ENCODE data around the gene PIK3AP1. TPM values are rescaled to one million over a fixed set of nuclear protein-coding genes. Genes with fewer than 3 reads are reported as not detected.
"Not testable (repeated sequence)": the region's sequence is repeated elsewhere in the genome, so short reads cannot be mapped to it uniquely, and the experiment has no call there.

The PIK3AP1 gene
- total and polyA plus RNA-seq, 2 of the 13 experiments (the other 11 are each of a cell fraction or from before 2014, with no cell fraction given) = 3.6 to 13.8 TPM

GRCh38 chr10:96737307-96737902 is 17.1 kb upstream of the PIK3AP1 start:
- in situ Hi-C loops (cut with HindIII; ENCODE audit: extremely low pct_ligation_motif_present, low pct_unique_long_range_greater_than_20kb); H3K4me1 ChIP-seq (ENCODE audit: insufficient read depth, low read length); FAIRE-seq; DNase-seq (ENCODE audit: low spot score); H3K79me2 ChIP-seq (ENCODE audit: insufficient read depth, low read length); H4K20me1 ChIP-seq (ENCODE audit: insufficient read depth, low read length); H3K4me3 ChIP-seq (replicated peaks in 1 of 3; ENCODE audit: insufficient read depth in 1 of 3, low read depth in 2 of 3, low read length in 3 of 3); intact Hi-C loops (cut with micrococcal nuclease; ENCODE audit: unreplicated experiment); H2AFZ ChIP-seq (ENCODE audit: low read length); H3K9ac ChIP-seq (ENCODE audit: insufficient read depth, low read depth, low read length); H3K9me3 ChIP-seq (ENCODE audit: low read length); H3K36me3 ChIP-seq (replicated peaks in 1 of 2; ENCODE audit: control insufficient read depth in 1 of 2, insufficient read depth in 2 of 2, low read length in 2 of 2); H3K4me2 ChIP-seq (ENCODE audit: low read depth, low read length); BruUV-seq (replicated peaks); H3K27me3 ChIP-seq (ENCODE audit: control insufficient read depth in 1 of 2, insufficient read depth in 2 of 2, low read length in 2 of 2); ATAC-seq; POLR2A ChIA-PET; CTCF ChIA-PET (ENCODE audit: low intra/inter-chr PET ratio, low total read pairs); H3K27ac ChIP-seq (ENCODE audit: extremely low read length, insufficient read depth, low read length): not testable (repeated sequence)
- 93% methylated on average over 1 of the region's 1 CpG for WGBS (ENCODE audit: low lambda C conversion rate)

- H3K9me3 ChIP-seq (ENCODE audit: low read length) = no peaks in the 10 kb centered on the region
- H2AFZ ChIP-seq (ENCODE audit: low read length) = no peak overlapping the region
- DNase-seq (ENCODE audit: low spot score) (no peak), FAIRE-seq (no peak), ATAC-seq (no peak)
- H3K4me2 ChIP-seq (ENCODE audit: low read depth, low read length) = no peak overlapping the region
- in situ Hi-C loops (cut with HindIII; ENCODE audit: extremely low pct_ligation_motif_present, low pct_unique_long_range_greater_than_20kb) (no loop called here), intact Hi-C loops (cut with micrococcal nuclease; ENCODE audit: unreplicated experiment) (no loop called here)
- no peaks in the 10 kb centered on the region for H3K79me2 ChIP-seq (ENCODE audit: insufficient read depth, low read length)
- no TSS peak for BruUV-seq (replicated peaks)
- peaks cover 2 to 14% of the 10 kb centered on the region in 2 experiments; a peak in 3 of 5 replicates for H3K27me3 ChIP-seq (ENCODE audit: control insufficient read depth in 1 of 2, insufficient read depth in 2 of 2, low read length in 2 of 2)
- CTCF ChIA-PET (ENCODE audit: low intra/inter-chr PET ratio, low total read pairs) = no interaction called here
- H3K27ac ChIP-seq (ENCODE audit: extremely low read length, insufficient read depth, low read length) = no peak overlapping the region
- no peak overlapping the region for H3K4me3 ChIP-seq (replicated peaks in 1 of 3; ENCODE audit: insufficient read depth in 1 of 3, low read depth in 2 of 3, low read length in 3 of 3)
- POLR2A ChIA-PET = no interaction called here
- TF ChIP-seq MNT (IDR thresholded peaks at IDR 0.05) (0 out of 2 replicates have a peak, but pooled peaks have one; percentile 22), FOSL1 (CRISPR knock-in tag; IDR thresholded peaks at IDR 0.05; ENCODE audit: borderline replicate concordance) (no peak), NCOA5 (CRISPR knock-in tag; IDR thresholded peaks at IDR 0.05) (no peak), MAF1 (CRISPR knock-in tag; IDR thresholded peaks at IDR 0.05; ENCODE audit: borderline replicate concordance) (no peak), BRF2 (CRISPR knock-in tag; IDR thresholded peaks at IDR 0.05) (no peak), ZNF557 (CRISPR knock-in tag; IDR thresholded peaks at IDR 0.05) (no peak), TCF7L2 (IDR thresholded peaks at IDR 0.05; ENCODE audit: low read depth, low read length) (no peak), ELF3 (CRISPR knock-in tag; IDR thresholded peaks at IDR 0.05) (no peak), SALL1 (CRISPR knock-in tag; IDR thresholded peaks at IDR 0.05) (no peak)
- 36% methylated on average over 6 of the region's 6 CpGs for WGBS (ENCODE audit: low lambda C conversion rate)
- H4K20me1 ChIP-seq (ENCODE audit: insufficient read depth, low read length) = no peaks in the 10 kb centered on the region
- peaks cover 26% of the 10 kb centered on the region for H3K4me1 ChIP-seq (ENCODE audit: insufficient read depth, low read length)
- no peak overlapping the region for H3K9ac ChIP-seq (ENCODE audit: insufficient read depth, low read depth, low read length)
- no peaks in the 10 kb centered on the region for H3K36me3 ChIP-seq (replicated peaks in 1 of 2; ENCODE audit: control insufficient read depth in 1 of 2, insufficient read depth in 2 of 2, low read length in 2 of 2)
These were observed 4.3 kb upstream of the PIK3AP1 start for GRCh38 chr10:96724621-96725020.
